Mesendoderm (in vitro differentiated cells): ENCODE measurements around the gene MAP1B.

Experiments used
- DNase-seq: peaks from one replicate; pipeline ENCODE4 v3.0.0; 2013
- H2AK5ac ChIP-seq: 2 replicates; pipeline ENCODE4 v1.6.1; 2013; ENCODE audit warnings: low read length, inconsistent platforms
- H2BK120ac ChIP-seq: 2 replicates; pipeline ENCODE4 v1.6.1; 2013; ENCODE audit warnings: low read depth, mild to moderate bottlenecking, low read length, moderate library complexity, mixed read lengths
- H2BK15ac ChIP-seq: replicated peaks from 2 replicates; pipeline ENCODE4 v1.6.1; 2013; ENCODE audit warnings: low read depth, mild to moderate bottlenecking, moderate library complexity
- H2BK5ac ChIP-seq: 2 replicates; pipeline ENCODE4 v1.6.1; 2013; ENCODE audit warnings: low read length, inconsistent platforms
- H3K18ac ChIP-seq: 2 replicates; pipeline ENCODE4 v1.6.1; 2013; ENCODE audit warnings: mild to moderate bottlenecking, low read length, mixed read lengths
- H3K23ac ChIP-seq: one replicate; pipeline ENCODE4 v1.6.1; 2013; ENCODE audit warnings: low read length
- H3K27ac ChIP-seq: 2 replicates; pipeline ENCODE4 v1.5.1; 2013; ENCODE audit warnings: low read depth, mild to moderate bottlenecking, inconsistent platforms, low read length, moderate library complexity
- H3K27me3 ChIP-seq: 2 replicates; pipeline ENCODE4 v1.6.1; 2013; ENCODE audit warnings: low read length, control low read depth, mild to moderate bottlenecking, inconsistent platforms; ENCODE audit not compliant: insufficient read depth, poor library complexity
- H3K36me3 ChIP-seq: 2 replicates; pipeline ENCODE4 v1.6.1; 2013; ENCODE audit warnings: low read length, inconsistent platforms; ENCODE audit not compliant: control insufficient read depth, insufficient read depth
- H3K4ac ChIP-seq: one replicate; pipeline ENCODE4 v1.6.1; 2013; ENCODE audit warnings: low read depth, mild to moderate bottlenecking, low read length, moderate library complexity
- H3K4me1 ChIP-seq: 2 replicates; pipeline ENCODE4 v1.6.1; 2013; ENCODE audit warnings: low read depth, low read length, inconsistent platforms; ENCODE audit not compliant: control insufficient read depth
- H3K4me2 ChIP-seq: 2 replicates; pipeline ENCODE4 v1.6.1; 2013; ENCODE audit warnings: low read length
- H3K4me3 ChIP-seq: 2 replicates; pipeline ENCODE4 v1.5.1; 2013; ENCODE audit warnings: mild to moderate bottlenecking, low read length
- H3K56ac ChIP-seq: one replicate; pipeline ENCODE4 v1.6.1; 2013; ENCODE audit warnings: low read length
- H3K79me1 ChIP-seq: 2 replicates; pipeline ENCODE4 v1.6.1; 2013; ENCODE audit warnings: low read length, inconsistent platforms
- H3K79me2 ChIP-seq: 2 replicates; pipeline ENCODE4 v1.6.1; 2013; ENCODE audit warnings: mild to moderate bottlenecking, low read length; ENCODE audit not compliant: control insufficient read depth, insufficient read depth
- H3K9ac ChIP-seq: 2 replicates; pipeline ENCODE4 v1.6.1; 2013; ENCODE audit warnings: low read length, inconsistent platforms
- H4K5ac ChIP-seq: one replicate; pipeline ENCODE4 v1.6.1; 2013; ENCODE audit warnings: low read length
- H4K8ac ChIP-seq: one replicate; pipeline ENCODE4 v1.6.1; 2013; ENCODE audit warnings: low read depth, mild to moderate bottlenecking, control low read depth, low read length, moderate library complexity
- WGBS: extraction: QIAGEN DNeasy Blood & Tissue Kit; methylation state at CpG from one replicate; pipeline ENCODE4 v1.1.7; 2013; ENCODE audit warnings: low lambda C conversion rate, missing lambda C conversion rate; ENCODE audit not compliant: insufficient coverage; ENCODE audit errors: extremely low coverage; 5-methylcytosine and 5-hydroxymethylcytosine counted together

Gene MAP1B

GRCh38 chr5:72066705-72067107 lies 40.6 kb upstream of the MAP1B start:
- Histone ChIP-seq H3K79me2 (no peaks in the 10 kb centered on the region), H3K27ac (no peak overlapping the region), H3K9ac (no peak overlapping the region), H3K56ac (no peak overlapping the region), H2BK15ac (no peak overlapping the region), H3K4me2 (no peak overlapping the region), H3K79me1 (no peaks in the 10 kb centered on the region), H4K5ac (no peak overlapping the region), H3K4me3 (no peak overlapping the region), H4K8ac (no peak overlapping the region), H3K18ac (no peak overlapping the region), H2BK5ac (no peak overlapping the region), H3K36me3 (no peaks in the 10 kb centered on the region), H3K23ac (no peak overlapping the region), H3K4me1 (peaks cover 10% of the 10 kb centered on the region), H2BK120ac (peak overlapping the region; percentile 86), H3K27me3 (no peaks in the 10 kb centered on the region), H2AK5ac (no peak overlapping the region), H3K4ac (peak overlapping the region; percentile 72)
- no CpG with 5 or more reads among the region's 3 CpGs for WGBS
- DNase-seq = peak; percentile 79

DNA sequence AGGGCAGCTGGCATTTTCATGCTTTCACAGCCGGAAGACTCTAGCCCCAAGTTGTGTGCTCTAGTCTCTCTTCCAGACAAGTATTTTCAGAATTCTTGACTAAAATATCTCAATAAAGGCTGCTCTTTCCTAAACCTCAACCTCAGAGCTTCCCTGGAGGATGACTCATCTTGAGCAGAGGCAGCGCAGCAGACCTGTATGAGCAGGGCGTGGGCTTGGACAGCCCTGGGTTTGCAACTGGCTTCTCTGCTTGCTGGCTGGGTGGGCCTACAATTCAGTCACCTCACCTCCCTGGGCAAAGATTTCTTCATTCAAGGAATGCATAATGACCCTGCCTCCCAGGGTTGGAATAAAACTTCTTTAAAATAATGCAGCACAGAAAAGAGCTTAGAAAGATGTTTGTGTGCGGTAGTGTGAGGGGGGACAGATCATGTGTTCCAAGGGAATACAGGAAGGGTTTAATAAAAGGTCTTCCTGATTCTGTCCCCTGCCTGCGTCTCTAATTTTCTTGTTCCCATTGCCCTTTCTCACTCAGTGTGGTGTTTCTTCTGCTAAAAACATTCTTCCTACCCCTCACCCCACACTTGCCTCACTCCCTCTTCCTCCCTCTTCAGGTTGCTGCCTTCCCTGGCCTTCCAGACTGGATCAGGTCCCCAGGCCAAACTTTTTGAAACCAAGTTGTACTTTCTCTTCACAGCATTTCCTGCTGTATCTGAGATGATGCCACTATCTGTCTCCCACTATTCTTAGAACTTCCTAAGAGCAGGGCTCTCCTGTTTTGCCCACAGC lies 39.4 kb upstream of the MAP1B start:
- Histone ChIP-seq H3K27me3 (no peaks in the 10 kb centered on the region), H3K79me2 (no peaks in the 10 kb centered on the region), H3K36me3 (no peaks in the 10 kb centered on the region), H3K18ac (peak overlapping the region; percentile 9), H3K4ac (no peak overlapping the region), H2BK15ac (no peak overlapping the region), H2BK5ac (no peak overlapping the region), H3K23ac (peak overlapping the region; percentile 10), H2AK5ac (no peak overlapping the region), H3K4me2 (no peak overlapping the region), H3K4me1 (peaks cover 10% of the 10 kb centered on the region), H3K79me1 (no peaks in the 10 kb centered on the region), H3K56ac (no peak overlapping the region), H3K27ac (peak overlapping the region; percentile 19), H4K8ac (no peak overlapping the region), H3K9ac (no peak overlapping the region), H2BK120ac (no peak overlapping the region), H3K4me3 (no peak overlapping the region), H4K5ac (no peak overlapping the region)
- WGBS = no CpG with 5 or more reads among the region's 5 CpGs
- DNase-seq = peak; percentile 75

- Histone ChIP-seq H3K36me3 (no peaks in the 10 kb centered on the region), H3K18ac (no peak overlapping the region), H2BK120ac (no peak overlapping the region), H4K5ac (no peak overlapping the region), H2AK5ac (no peak overlapping the region), H3K4me2 (no peak overlapping the region), H3K27me3 (no peaks in the 10 kb centered on the region), H3K4ac (no peak overlapping the region), H2BK5ac (no peak overlapping the region), H3K27ac (no peak overlapping the region), H2BK15ac (no peak overlapping the region), H4K8ac (no peak overlapping the region), H3K23ac (no peak overlapping the region), H3K79me1 (no peaks in the 10 kb centered on the region), H3K4me3 (no peak overlapping the region), H3K79me2 (no peaks in the 10 kb centered on the region), H3K9ac (no peak overlapping the region), H3K4me1 (peaks cover 10% of the 10 kb centered on the region), H3K56ac (no peak overlapping the region)
- WGBS = 100% methylated on average over 2 of the region's 3 CpGs
- DNase-seq = peak; percentile 30
Observed at GRCh38 chr5:72070529-72070928, 36.7 kb upstream of the MAP1B start.

- Histone ChIP-seq H3K56ac (no peak overlapping the region), H2BK120ac (no peak overlapping the region), H3K23ac (no peak overlapping the region), H2AK5ac (no peak overlapping the region), H3K27me3 (no peaks in the 10 kb centered on the region), H3K4me1 (peaks cover 5% of the 10 kb centered on the region), H3K4ac (no peak overlapping the region), H3K27ac (no peak overlapping the region), H3K4me2 (no peak overlapping the region), H2BK15ac (no peak overlapping the region), H3K9ac (no peak overlapping the region), H4K5ac (no peak overlapping the region), H3K4me3 (no peak overlapping the region), H3K36me3 (no peaks in the 10 kb centered on the region), H3K79me1 (no peaks in the 10 kb centered on the region), H3K79me2 (no peaks in the 10 kb centered on the region), H3K18ac (no peak overlapping the region), H2BK5ac (no peak overlapping the region), H4K8ac (no peak overlapping the region)
- no CpG with 5 or more reads among the region's 1 CpG for WGBS
- DNase-seq = no peak
Observed at GRCh38 chr5:72071906-72072305, 35.4 kb upstream of the MAP1B start.

- Histone ChIP-seq H2BK5ac (no peak overlapping the region), H3K4ac (no peak overlapping the region), H3K18ac (no peak overlapping the region), H3K27ac (no peak overlapping the region), H2AK5ac (no peak overlapping the region), H3K27me3 (no peaks in the 10 kb centered on the region), H3K4me3 (no peak overlapping the region), H3K9ac (no peak overlapping the region), H3K4me2 (no peak overlapping the region), H3K36me3 (no peaks in the 10 kb centered on the region), H3K79me1 (no peaks in the 10 kb centered on the region), H2BK120ac (no peak overlapping the region), H2BK15ac (no peak overlapping the region), H3K23ac (no peak overlapping the region), H3K4me1 (no peaks in the 10 kb centered on the region), H4K5ac (no peak overlapping the region), H3K56ac (no peak overlapping the region), H3K79me2 (no peaks in the 10 kb centered on the region), H4K8ac (no peak overlapping the region)
- no peak for DNase-seq
- no CpG with 5 or more reads among the region's 6 CpGs for WGBS
Observed at GRCh38 chr5:72074251-72074650, 33.0 kb upstream of the MAP1B start.

- Histone ChIP-seq H3K79me2 (no peaks in the 10 kb centered on the region), H2BK15ac (no peak overlapping the region), H3K4me3 (no peak overlapping the region), H3K18ac (no peak overlapping the region), H3K4ac (no peak overlapping the region), H3K79me1 (no peaks in the 10 kb centered on the region), H3K23ac (no peak overlapping the region), H3K4me1 (no peaks in the 10 kb centered on the region), H3K4me2 (no peak overlapping the region), H2BK120ac (no peak overlapping the region), H3K27ac (no peak overlapping the region), H3K36me3 (no peaks in the 10 kb centered on the region), H4K8ac (no peak overlapping the region), H3K56ac (no peak overlapping the region), H2AK5ac (no peak overlapping the region), H3K27me3 (no peaks in the 10 kb centered on the region), H4K5ac (no peak overlapping the region), H2BK5ac (no peak overlapping the region), H3K9ac (no peak overlapping the region)
- no CpG with 5 or more reads among the region's 3 CpGs for WGBS
- DNase-seq = no peak
Observed at GRCh38 chr5:72075461-72075860, 31.8 kb upstream of the MAP1B start.
